Measurements from ENCODE around the gene CMTM1. TPM values are rescaled to one million over a fixed set of nuclear protein-coding genes. Genes with fewer than 3 reads are reported as not detected.
A peak's percentile ranks its signal among the peaks of the same experiment; 100 is the strongest.

The CMTM1 gene
- total and polyA plus RNA-seq, 2 donors from 2014 or later = 4.6 TPM; not detected in 1

DNA sequence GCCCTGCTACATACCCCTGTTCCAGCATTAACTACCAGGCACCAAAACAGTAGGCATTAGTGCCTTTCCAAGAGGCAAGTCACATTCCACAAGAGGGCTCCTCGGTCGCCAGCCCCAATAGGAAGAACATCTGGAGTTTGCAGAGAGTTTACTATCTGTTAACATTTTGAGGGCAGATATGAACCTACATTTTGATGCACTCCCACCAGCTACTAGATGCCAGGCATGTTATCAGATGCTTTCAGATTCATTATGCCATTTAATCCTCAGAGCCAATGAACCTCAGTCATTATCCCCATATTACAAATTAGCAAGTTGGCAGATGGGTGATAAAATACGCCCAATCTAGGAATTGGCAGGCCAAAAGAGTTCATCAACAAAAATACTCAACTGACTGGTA, 8.8 kb downstream of the CMTM1 start:
- H3K9me3 ChIP-seq (ENCODE audit: control insufficient read depth in 2 of 3, insufficient read depth in 1 of 3, low read length in 3 of 3) = no peaks in the 10 kb centered on the region
- no peak overlapping the region for H3K4me3 ChIP-seq (ENCODE audit: low read length in 3 of 3)
- H3K9ac ChIP-seq (ENCODE audit: low read length in 3 of 3) = no peak overlapping the region
- intact Hi-C loops (cut with DNase I) = no loop called here
- TF ChIP-seq, protein P1, sequence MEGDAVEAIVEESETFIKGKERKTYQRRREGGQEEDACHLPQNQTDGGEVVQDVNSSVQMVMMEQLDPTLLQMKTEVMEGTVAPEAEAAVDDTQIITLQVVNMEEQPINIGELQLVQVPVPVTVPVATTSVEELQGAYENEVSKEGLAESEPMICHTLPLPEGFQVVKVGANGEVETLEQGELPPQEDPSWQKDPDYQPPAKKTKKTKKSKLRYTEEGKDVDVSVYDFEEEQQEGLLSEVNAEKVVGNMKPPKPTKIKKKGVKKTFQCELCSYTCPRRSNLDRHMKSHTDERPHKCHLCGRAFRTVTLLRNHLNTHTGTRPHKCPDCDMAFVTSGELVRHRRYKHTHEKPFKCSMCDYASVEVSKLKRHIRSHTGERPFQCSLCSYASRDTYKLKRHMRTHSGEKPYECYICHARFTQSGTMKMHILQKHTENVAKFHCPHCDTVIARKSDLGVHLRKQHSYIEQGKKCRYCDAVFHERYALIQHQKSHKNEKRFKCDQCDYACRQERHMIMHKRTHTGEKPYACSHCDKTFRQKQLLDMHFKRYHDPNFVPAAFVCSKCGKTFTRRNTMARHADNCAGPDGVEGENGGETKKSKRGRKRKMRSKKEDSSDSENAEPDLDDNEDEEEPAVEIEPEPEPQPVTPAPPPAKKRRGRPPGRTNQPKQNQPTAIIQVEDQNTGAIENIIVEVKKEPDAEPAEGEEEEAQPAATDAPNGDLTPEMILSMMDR (IDR thresholded peaks at IDR 0.05; ENCODE audit: borderline replicate concordance, extremely low read depth, insufficient read depth) = no peak
- H3K27me3 ChIP-seq (ENCODE audit: control insufficient read depth, insufficient read depth, low read length) = peaks cover 2% of the 10 kb centered on the region
- FAIRE-seq (no peak), DNase-seq (no peak)
- H3K27ac ChIP-seq (ENCODE audit: low read depth in 2 of 2, low read length in 2 of 2) = no peak overlapping the region
- H3K36me3 ChIP-seq (ENCODE audit: control insufficient read depth in 2 of 3, insufficient read depth in 3 of 3, low read length in 3 of 3) = no peaks in the 10 kb centered on the region
- no peaks in the 10 kb centered on the region for H3K4me1 ChIP-seq (ENCODE audit: control insufficient read depth in 2 of 3, insufficient read depth in 2 of 3, low read depth in 1 of 3, low read length in 3 of 3)

DNA sequence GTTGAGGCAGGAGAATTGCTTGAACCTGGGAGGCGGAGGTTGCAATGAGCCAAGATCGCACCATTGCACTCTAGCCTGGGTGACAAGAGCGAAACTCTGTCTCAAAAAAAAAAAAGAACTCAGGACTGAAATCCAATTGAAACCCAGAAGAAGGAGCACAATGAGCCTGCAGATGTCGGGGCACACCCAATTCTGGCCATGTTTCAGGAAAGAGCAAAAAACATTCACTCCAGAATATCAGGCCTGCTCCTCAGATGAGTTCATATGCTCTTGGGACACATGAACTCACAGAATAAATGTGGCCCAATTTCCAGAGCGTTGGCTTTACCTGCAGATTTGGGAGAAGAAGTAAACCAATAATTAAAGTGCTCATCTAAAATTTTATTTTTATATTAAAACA, 10.1 kb downstream of the CMTM1 start:
- DNase-seq (no peak), FAIRE-seq (no peak)

DNA sequence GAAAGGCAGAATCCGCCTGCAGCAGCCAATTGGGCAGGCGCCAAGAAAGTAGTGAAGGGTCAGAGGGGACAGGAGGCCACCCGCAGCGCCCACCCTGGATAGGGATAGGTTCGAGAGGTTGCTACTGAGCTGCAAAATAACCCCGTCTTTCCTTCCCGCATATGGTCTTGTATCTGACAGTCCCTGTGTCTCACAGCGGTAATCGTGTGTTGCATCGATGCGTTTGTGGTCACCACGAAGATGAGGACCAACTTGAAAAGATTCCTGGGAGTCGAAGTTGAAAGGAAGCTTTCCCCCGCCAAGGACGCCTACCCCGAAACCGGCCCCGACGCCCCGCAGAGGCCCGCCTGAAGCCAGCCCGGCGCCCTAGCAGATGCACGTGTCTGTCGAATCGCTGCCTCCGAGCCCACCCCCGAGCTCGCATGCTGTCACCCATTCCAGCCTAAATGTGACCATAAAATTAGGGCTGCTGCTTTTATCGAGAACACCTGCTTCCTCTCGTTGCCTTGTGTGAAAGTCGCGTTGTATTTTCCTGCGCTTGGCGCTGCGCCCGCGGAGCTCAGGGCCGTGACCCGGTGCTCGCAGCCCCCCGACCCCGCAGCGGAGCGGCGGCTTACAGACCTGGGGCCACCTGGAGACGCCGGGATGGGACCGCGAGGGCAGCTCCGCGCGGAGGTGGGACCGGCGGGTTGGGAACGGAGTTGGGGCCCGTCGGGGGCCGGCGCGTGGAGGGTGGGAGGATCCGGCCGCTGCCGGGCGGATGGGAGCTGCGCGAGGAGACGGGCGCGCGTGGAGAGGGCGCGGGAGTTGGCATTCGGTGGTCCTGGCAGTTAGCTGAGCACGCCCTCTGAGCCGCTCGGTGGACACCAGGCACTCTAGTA, 12.7 kb downstream of the CMTM1 start, which contains the start of gene CMTM2:
TSS of gene CMTM2 (plus strand) at position 813 of the 881 bp plus-strand sequence. CDS start 145 bp downstream, outside the sequence.
- Histone ChIP-seq H3K36me3 (ENCODE audit: control insufficient read depth in 2 of 3, insufficient read depth in 3 of 3, low read length in 3 of 3) (no peaks in the 10 kb centered on the region), H3K4me1 (ENCODE audit: control insufficient read depth in 2 of 3, insufficient read depth in 2 of 3, low read depth in 1 of 3, low read length in 3 of 3) (peaks cover 7 to 8% (median 7%) of the 10 kb centered on the region in 3 donors), H3K27ac (ENCODE audit: low read depth in 2 of 2, low read length in 2 of 2) (no peak within 1 kb of the TSS), H3K4me3 (ENCODE audit: low read length in 3 of 3) (no peak within 1 kb of the TSS), H3K9ac (ENCODE audit: low read length in 3 of 3) (no peak within 1 kb of the TSS), H3K27me3 (ENCODE audit: control insufficient read depth, insufficient read depth, low read length) (peaks cover 2% of the 10 kb centered on the region), H3K9me3 (ENCODE audit: control insufficient read depth in 2 of 3, insufficient read depth in 1 of 3, low read length in 3 of 3) (no peaks in the 10 kb centered on the region)
- FAIRE-seq = no peak
- TF ChIP-seq, protein P1 (IDR thresholded peaks at IDR 0.05; ENCODE audit: borderline replicate concordance, extremely low read depth, insufficient read depth) = no peak
- DNase-seq = peak in 4 of 5 donors; percentile 31 to 74 (median 49)
- intact Hi-C loops (cut with DNase I) = no loop called here

More for the DNA sequence above, 10.1 kb downstream of the CMTM1 start:
- intact Hi-C loops (cut with DNase I) = no loop called here
- Histone ChIP-seq H3K9me3 (ENCODE audit: control insufficient read depth in 2 of 3, insufficient read depth in 1 of 3, low read length in 3 of 3) (no peaks in the 10 kb centered on the region), H3K4me1 (ENCODE audit: control insufficient read depth in 2 of 3, insufficient read depth in 2 of 3, low read depth in 1 of 3, low read length in 3 of 3) (peaks cover 2 to 7% (median 4%) of the 10 kb centered on the region in 3 donors), H3K4me3 (ENCODE audit: low read length in 3 of 3) (no peak overlapping the region), H3K27me3 (ENCODE audit: control insufficient read depth, insufficient read depth, low read length) (peaks cover 2% of the 10 kb centered on the region), H3K27ac (ENCODE audit: low read depth in 2 of 2, low read length in 2 of 2) (no peak overlapping the region), H3K9ac (ENCODE audit: low read length in 3 of 3) (no peak overlapping the region), H3K36me3 (ENCODE audit: control insufficient read depth in 2 of 3, insufficient read depth in 3 of 3, low read length in 3 of 3) (no peaks in the 10 kb centered on the region)
- TF ChIP-seq, protein P1 (IDR thresholded peaks at IDR 0.05; ENCODE audit: borderline replicate concordance, extremely low read depth, insufficient read depth) = no peak

Data from kidney (tissue), 14 donors.